Measurements from ENCODE around the gene RALGAPB.
A peak's percentile ranks its signal among the peaks of the same experiment; 100 is the strongest.
"Not testable (repeated sequence)": the region's sequence is repeated elsewhere in the genome, so short reads cannot be mapped to it uniquely, and the experiment has no call there.

Gene RALGAPB

GRCh38 chr20:38472513-38473366 lies at the start of gene RALGAPB:
TSS of gene RALGAPB (plus strand) at chr20:38472843. CDS start at chr20:38488433, 15,590 bp downstream.
- FAIRE-seq = peak; percentile 47

GRCh38 chr20:38423541-38423940 lies 49.1 kb upstream of the RALGAPB start:
- FAIRE-seq = no peak

- FAIRE-seq = no peak
Measured at GRCh38 chr20:38424401-38424800, 48.2 kb upstream of the RALGAPB start.

- FAIRE-seq = no peak
Measured at GRCh38 chr20:38426006-38426897, 46.4 kb upstream of the RALGAPB start.

- FAIRE-seq = no peak
Measured at GRCh38 chr20:38427655-38428023, 45.0 kb upstream of the RALGAPB start.

GRCh38 chr20:38428800-38429199 lies 43.8 kb upstream of the RALGAPB start:
- FAIRE-seq = no peak

GRCh38 chr20:38429301-38429700 lies 43.3 kb upstream of the RALGAPB start:
- no peak for FAIRE-seq

GRCh38 chr20:38430679-38431325 lies 41.8 kb upstream of the RALGAPB start:
- no peak for FAIRE-seq

GRCh38 chr20:38432292-38432691 lies 40.4 kb upstream of the RALGAPB start:
- no peak for FAIRE-seq

GRCh38 chr20:38432870-38433269 lies 39.8 kb upstream of the RALGAPB start:
- not testable (repeated sequence) for FAIRE-seq

GRCh38 chr20:38433304-38433972 lies 39.2 kb upstream of the RALGAPB start:
- no peak for FAIRE-seq

- no peak for FAIRE-seq
Measured at GRCh38 chr20:38434301-38434741, 38.3 kb upstream of the RALGAPB start.

GRCh38 chr20:38434770-38435554 lies 37.7 kb upstream of the RALGAPB start, which contains the start of gene SNHG17:
TSS of gene SNHG17 (minus strand) at chr20:38435328.
- FAIRE-seq = no peak

- FAIRE-seq = no peak
Measured at GRCh38 chr20:38435555-38435939, 37.1 kb upstream of the RALGAPB start.

GRCh38 chr20:38437796-38438195 lies 34.8 kb upstream of the RALGAPB start:
- FAIRE-seq = no peak

GRCh38 chr20:38441110-38441509 lies 31.5 kb upstream of the RALGAPB start:
- not testable (repeated sequence) for FAIRE-seq

- no peak for FAIRE-seq
Measured at GRCh38 chr20:38441916-38442315, 30.7 kb upstream of the RALGAPB start.

- FAIRE-seq = no peak
Measured at GRCh38 chr20:38445381-38445796, 27.3 kb upstream of the RALGAPB start.

GRCh38 chr20:38445901-38446425 lies 26.7 kb upstream of the RALGAPB start:
- FAIRE-seq = no peak

- FAIRE-seq = no peak
Measured at GRCh38 chr20:38446441-38447209, 26.0 kb upstream of the RALGAPB start.

GRCh38 chr20:38447251-38447661 lies 25.4 kb upstream of the RALGAPB start:
- no peak for FAIRE-seq
